ENCODE results near the gene MAST4. TPM values are rescaled to one million over a fixed set of nuclear protein-coding genes. Genes with fewer than 3 reads are reported as not detected.

Gene MAST4
- total and polyA plus RNA-seq, 2 of the 8 experiments (the other 6 are each of a cell fraction or from before 2014, with no cell fraction given), result 1.5 to 2.6 TPM

- H3K9me3 ChIP-seq (ENCODE audit: insufficient read depth in 2 of 2, low read depth in 1 of 2, low read length in 1 of 2), result no peaks in the 10 kb centered on the region
- H2BK12ac ChIP-seq (ENCODE audit: low read depth, low read length), result no peak overlapping the region
- no peak overlapping the region for H4K91ac ChIP-seq (replicated peaks; ENCODE audit: insufficient read length, low read length)
- no peak overlapping the region for H2AK5ac ChIP-seq (ENCODE audit: low read depth, low read length)
- POLR2A ChIA-PET (ENCODE audit: partially characterized antibody), result no interaction called here
- no peaks in the 10 kb centered on the region for H3K27me3 ChIP-seq (replicated peaks in 1 of 4; ENCODE audit: control insufficient read depth in 3 of 4, extremely low read depth in 1 of 4, insufficient read depth in 3 of 4, low read length in 3 of 4)
- H3K23me2 ChIP-seq (ENCODE audit: low read depth, low read length), result no peaks in the 10 kb centered on the region
- H3K4ac ChIP-seq (replicated peaks; ENCODE audit: insufficient read length, low read depth, low read length), result no peak overlapping the region
- H2BK20ac ChIP-seq (ENCODE audit: low read length), result no peak overlapping the region
- no peak overlapping the region for H4K8ac ChIP-seq (ENCODE audit: extremely low read depth, insufficient read depth, low read length)
- no peak overlapping the region for H3K4me2 ChIP-seq (ENCODE audit: insufficient read depth in 1 of 2, low read depth in 2 of 2, low read length in 2 of 2)
- no peaks in the 10 kb centered on the region for H4K20me1 ChIP-seq (replicated peaks in 1 of 2; ENCODE audit: control insufficient read depth in 1 of 2, insufficient read depth in 2 of 2, low read length in 2 of 2)
- no peak overlapping the region for H2BK15ac ChIP-seq (ENCODE audit: low read length)
- H3K18ac ChIP-seq (ENCODE audit: extremely low read depth, low read length), result no peak overlapping the region
- H3K4me1 ChIP-seq (replicated peaks in 1 of 4; ENCODE audit: control insufficient read depth in 3 of 4, insufficient read depth in 4 of 4, low read length in 3 of 4), result no peaks in the 10 kb centered on the region
- no peak overlapping the region for H3K9ac ChIP-seq (replicated peaks in 1 of 4; ENCODE audit: extremely low read depth in 1 of 4, low read depth in 3 of 4, low read length in 3 of 4)
- H4K5ac ChIP-seq (ENCODE audit: insufficient read length, low read depth, low read length), result no peak overlapping the region
- H2AFZ ChIP-seq (ENCODE audit: low read length), result no peak overlapping the region
- H3K23ac ChIP-seq (ENCODE audit: insufficient read length), result no peak overlapping the region
- no peak overlapping the region for H3K27ac ChIP-seq (ENCODE audit: low read depth, low read length)
- WGBS, 2 experiments (ENCODE audit: extremely low coverage in 1 of 2, insufficient coverage in 1 of 2, insufficient read length in 1 of 2, insufficient replicate concordance in 2 of 2, low coverage in 1 of 2, low lambda C conversion rate in 2 of 2, missing lambda C conversion rate in 1 of 2), result 89% methylated on average over 3 of the region's 3 CpGs; no CpG with 5 or more reads in 1 of the 2 experiments
- DNase-seq (ENCODE audit: low read depth in 1 of 2, low spot score in 2 of 2) (no peak), FAIRE-seq (no peak)
- H2BK120ac ChIP-seq (replicated peaks; ENCODE audit: low read depth, low read length), result no peak overlapping the region
- H3K79me2 ChIP-seq (ENCODE audit: control insufficient read depth in 1 of 2, insufficient read depth in 2 of 2, low read length in 2 of 2), result no peaks in the 10 kb centered on the region
- H3K56ac ChIP-seq (replicated peaks; ENCODE audit: insufficient read length, low read depth, low read length), result no peak overlapping the region
- CTCF ChIA-PET (ENCODE audit: partially characterized antibody), result interaction anchor here (2.9 to 4.3 kb wide), 2 partner anchors 8 to 11 kb away, joined by 9 to 32 read pairs; no protein-coding TSS in a partner anchor
- H3K14ac ChIP-seq (ENCODE audit: insufficient read length), result no peak overlapping the region
- H3K79me1 ChIP-seq (ENCODE audit: low read depth, low read length), result no peaks in the 10 kb centered on the region
- H2BK5ac ChIP-seq (ENCODE audit: low read depth, low read length), result no peak overlapping the region
- H3K4me3 ChIP-seq (ENCODE audit: extremely low read depth in 1 of 4, insufficient read depth in 2 of 4, low read depth in 3 of 4, low read length in 4 of 4), result no peak overlapping the region
- no peaks in the 10 kb centered on the region for H3K36me3 ChIP-seq (ENCODE audit: control insufficient read depth in 2 of 4, insufficient read depth in 4 of 4, low read length in 3 of 4)
- no peak for TF ChIP-seq RFX5 (IDR thresholded peaks at IDR 0.05; ENCODE audit: borderline replicate concordance, low read depth, low read length)
- no peak for TF ChIP-seq ATF2 (IDR thresholded peaks at IDR 0.05; ENCODE audit: low read length)
- no peak for TF ChIP-seq MAFK (IDR thresholded peaks at IDR 0.05; ENCODE audit: low read depth, low read length)
- TF ChIP-seq KDM5A (IDR thresholded peaks at IDR 0.05; ENCODE audit: low read length), result no peak
- no peak for TF ChIP-seq SP2 (IDR thresholded peaks at IDR 0.05; ENCODE audit: low read length)
- no peak for TF ChIP-seq RXRA (IDR thresholded peaks at IDR 0.05; ENCODE audit: insufficient read depth, low read depth, low read length)
- TF ChIP-seq BRCA1 (IDR thresholded peaks at IDR 0.05; ENCODE audit: low read depth, low read length), result no peak
- no peak for TF ChIP-seq SAP30 (IDR thresholded peaks at IDR 0.05; ENCODE audit: insufficient read depth, insufficient replicate concordance, low read length)
- no peak for TF ChIP-seq GTF2F1 (IDR thresholded peaks at IDR 0.05; ENCODE audit: borderline replicate concordance, low read depth, low read length)
- no peak for TF ChIP-seq SIN3A (conservative IDR thresholded peaks at IDR 0.05 in 1 of 2, IDR thresholded peaks at IDR 0.05 in 1 of 2; ENCODE audit: low read depth in 1 of 2, low read length in 2 of 2)
- TF ChIP-seq CHD2 (IDR thresholded peaks at IDR 0.05; ENCODE audit: low read length), result no peak
- TF ChIP-seq SRF (IDR thresholded peaks at IDR 0.05; ENCODE audit: low read depth, low read length), result no peak
- TF ChIP-seq EGR1 (IDR thresholded peaks at IDR 0.05; ENCODE audit: borderline replicate concordance, low read depth, low read length), result no peak
Observed at GRCh38 chr5:66979738-66980137, 383.5 kb downstream of the MAST4 start.

Measured in H1 (cell line).